SH-SY5Y (cell line): ENCODE data around the gene RELB.

Source experiments
- GATA2 ChIP-seq: IDR thresholded peaks from 2 replicates; pipeline ENCODE4 v1.6.1; 2011; ENCODE audit warnings: mild to moderate bottlenecking, low read depth, low read length
- GATA3 ChIP-seq: IDR thresholded peaks from 2 replicates; pipeline ENCODE4 v1.6.1; 2011; ENCODE audit warnings: low read depth, mild to moderate bottlenecking, low read length, moderate library complexity

RELB gene

DNA sequence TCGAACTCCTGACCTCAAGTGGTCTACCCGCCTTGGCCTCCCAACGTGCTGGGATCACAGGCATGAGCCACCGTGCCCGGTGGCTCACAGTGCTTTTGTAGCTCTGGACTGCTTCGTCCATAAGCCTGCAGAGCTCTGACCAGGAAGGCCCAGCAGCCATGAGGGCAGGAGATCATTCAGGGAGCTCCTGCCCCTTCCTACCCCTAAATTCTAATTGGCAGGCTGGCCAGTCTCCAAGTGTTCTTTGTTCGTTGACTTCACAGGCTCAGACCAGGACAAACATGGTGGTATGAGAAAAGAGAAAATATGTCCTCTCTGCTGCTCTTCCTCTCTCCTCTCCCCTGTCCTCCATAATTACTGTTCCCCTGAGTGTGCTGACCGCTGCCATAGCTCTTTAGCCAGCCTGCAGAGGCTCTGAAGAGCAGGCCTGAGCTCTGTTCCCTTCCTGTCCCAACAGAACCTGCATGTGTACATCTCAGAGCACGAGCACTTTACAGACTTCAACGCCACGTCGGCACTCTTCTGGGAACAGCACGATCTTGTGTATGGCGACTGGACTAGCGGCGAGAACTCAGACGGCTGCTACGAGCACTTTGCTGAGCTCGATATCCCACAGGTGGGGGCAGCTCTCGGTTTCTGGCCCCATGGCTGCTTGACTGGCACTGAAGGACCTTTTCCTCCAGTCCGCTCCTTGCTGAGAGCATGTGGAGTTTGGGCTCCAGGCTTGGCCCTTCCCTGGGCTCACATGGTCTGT is 27.1 kb upstream of the RELB start:
- TF ChIP-seq GATA3 (no peak), GATA2 (no peak)

- no peak for TF ChIP-seq GATA2
- no peak for TF ChIP-seq GATA3
Measured at GRCh38 chr19:44974857-44975256, 26.4 kb upstream of the RELB start.

- no peak for TF ChIP-seq GATA2
- TF ChIP-seq GATA3 = no peak
Measured at GRCh38 chr19:44975444-44975843, 25.8 kb upstream of the RELB start.

GRCh38 chr19:44984005-44984404 is 17.3 kb upstream of the RELB start:
- TF ChIP-seq GATA2 = no peak
- no peak for TF ChIP-seq GATA3

- TF ChIP-seq GATA3 (no peak), GATA2 (no peak)
Measured at GRCh38 chr19:44985445-44985844, 15.8 kb upstream of the RELB start.

DNA sequence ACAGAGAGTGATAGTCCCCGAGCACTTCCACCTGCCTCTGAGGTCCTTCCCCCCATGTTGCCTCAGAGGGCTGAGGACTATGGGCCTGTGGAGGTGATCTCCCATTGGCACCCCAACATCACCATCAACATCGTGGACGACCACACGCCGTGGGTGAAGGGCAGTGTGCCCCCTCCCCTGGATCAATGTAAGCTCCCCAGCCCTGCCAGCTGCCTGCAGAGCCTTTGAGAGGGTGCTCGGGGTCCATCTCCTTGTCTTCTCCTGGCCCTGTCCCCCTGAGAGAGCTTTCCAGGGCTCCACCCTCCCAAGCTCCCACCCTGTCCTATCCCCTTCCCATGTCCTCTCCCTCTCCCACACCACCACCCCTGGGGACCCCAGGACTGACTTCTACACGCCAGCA is 14.9 kb upstream of the RELB start:
- TF ChIP-seq GATA2 = no peak
- TF ChIP-seq GATA3 = no peak

- TF ChIP-seq GATA3 (no peak), GATA2 (no peak)
Measured at GRCh38 chr19:44987148-44987675, 14.1 kb upstream of the RELB start.

GRCh38 chr19:44988273-44988672 is 13.0 kb upstream of the RELB start:
- no peak for TF ChIP-seq GATA3
- no peak for TF ChIP-seq GATA2

- TF ChIP-seq GATA2 (no peak), GATA3 (no peak)
Measured at GRCh38 chr19:44988896-44989556, 12.2 kb upstream of the RELB start.

GRCh38 chr19:44990459-44990858 is 10.8 kb upstream of the RELB start:
- TF ChIP-seq GATA3 = no peak
- no peak for TF ChIP-seq GATA2

GRCh38 chr19:44990966-44991365 is 10.3 kb upstream of the RELB start:
- TF ChIP-seq GATA3 (no peak), GATA2 (no peak)

DNA sequence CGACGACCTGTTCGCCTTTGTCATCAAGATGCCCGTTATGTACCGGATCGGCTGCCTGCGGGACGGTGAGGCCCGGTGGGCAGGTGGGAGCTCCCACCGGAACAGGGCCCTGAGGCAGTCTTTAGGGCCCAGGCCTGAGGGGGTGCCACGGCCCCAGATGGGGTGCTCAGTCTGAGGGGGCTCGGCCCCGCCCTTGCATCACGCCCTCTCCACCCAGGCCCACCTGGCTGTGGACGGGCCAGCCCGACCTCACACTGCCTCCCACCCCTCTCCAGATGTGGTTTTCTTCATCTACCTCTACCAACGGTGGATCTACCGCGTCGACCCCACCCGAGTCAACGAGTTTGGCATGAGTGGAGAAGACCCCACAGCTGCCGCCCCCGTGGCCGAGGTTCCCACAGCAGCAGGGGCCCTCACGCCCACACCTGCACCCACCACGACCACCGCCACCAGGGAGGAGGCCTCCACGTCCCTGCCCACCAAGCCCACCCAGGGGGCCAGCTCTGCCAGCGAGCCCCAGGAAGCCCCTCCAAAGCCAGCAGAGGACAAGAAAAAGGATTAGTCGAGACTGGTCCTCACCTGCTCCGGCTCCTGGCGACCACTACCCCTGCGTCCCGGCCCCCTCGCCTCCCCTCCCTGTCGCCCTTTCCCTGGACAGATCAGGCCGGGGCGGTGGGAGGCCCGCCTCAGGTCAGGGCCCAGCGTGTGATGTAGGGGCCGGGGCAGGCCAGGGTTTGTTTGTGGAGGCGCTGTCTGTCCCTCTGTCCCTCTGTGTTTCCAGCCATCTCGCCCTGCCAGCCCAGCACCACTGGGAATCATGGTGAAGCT is 8.7 kb upstream of the RELB start:
- TF ChIP-seq GATA2 (no peak), GATA3 (no peak)

DNA sequence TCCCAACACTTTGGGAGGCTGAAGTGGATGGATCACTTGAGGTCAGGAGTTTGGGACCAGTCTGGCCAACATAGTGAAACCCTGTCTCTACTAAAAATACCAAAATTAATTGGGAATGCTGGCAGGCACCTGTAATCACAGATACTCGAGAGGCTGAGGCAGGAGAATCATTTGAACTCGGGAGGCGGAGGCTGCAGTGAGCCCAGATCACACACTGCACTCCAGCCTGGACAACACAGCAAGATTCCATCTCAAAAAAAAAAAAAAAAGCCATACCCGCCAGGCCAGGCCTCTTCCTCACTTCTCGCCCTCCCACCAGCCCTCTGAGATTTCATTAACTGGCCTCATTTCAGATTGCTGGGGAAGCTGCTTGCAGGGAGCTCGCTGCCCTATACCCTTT is 7.7 kb upstream of the RELB start:
- TF ChIP-seq GATA3 (no peak), GATA2 (no peak)

- TF ChIP-seq GATA2 (no peak), GATA3 (no peak)
Measured at GRCh38 chr19:44993926-44994537, 7.2 kb upstream of the RELB start.

GRCh38 chr19:44998025-44998424 is 3.2 kb upstream of the RELB start:
- no peak for TF ChIP-seq GATA3
- TF ChIP-seq GATA2 = no peak
